WERI-Rb-1 (cell line): Measurements from ENCODE around the gene PTBP3.

Experiments used
- DNase-seq: peaks from one replicate; pipeline ENCODE4 v3.0.0-alpha.2; 2020
- H3K27ac ChIP-seq: fragments of 250-450 bp; sonication (Bioruptor Pico); 2 replicates; pipeline ENCODE4 v1.5.1; 2020; ENCODE audit warnings: mild to moderate bottlenecking, moderate library complexity
- H3K27me3 ChIP-seq: fragments of 250-450 bp; sonication (Bioruptor Pico); 2 replicates; pipeline ENCODE4 v1.5.1; 2021; ENCODE audit warnings: mild to moderate bottlenecking, low read depth, moderate library complexity; ENCODE audit not compliant: insufficient read depth, severe bottlenecking
- H3K36me3 ChIP-seq: fragments of 250-450 bp; sonication (Bioruptor Pico); 2 replicates; pipeline ENCODE4 v1.5.1; 2020; ENCODE audit warnings: mild to moderate bottlenecking, moderate library complexity
- H3K4me3 ChIP-seq: 2 replicates; pipeline ENCODE4 v1.5.1; 2011; ENCODE audit warnings: low read depth, mild to moderate bottlenecking, control low read depth, low read length
- H3K9me3 ChIP-seq: fragments of 250-450 bp; sonication (Bioruptor Pico); 2 replicates; pipeline ENCODE4 v1.5.1; 2021; ENCODE audit warnings: mild to moderate bottlenecking, moderate library complexity; ENCODE audit not compliant: severe bottlenecking
- CTCF ChIP-seq: IDR thresholded peaks from 2 replicates; pipeline ENCODE4 v1.5.1; 2011; ENCODE audit warnings: low read depth, mild to moderate bottlenecking, control low read depth, inconsistent platforms, low read length

The PTBP3 gene

GRCh38 chr9:112218908-112219307 lies 114.5 kb downstream of the PTBP3 start:
- H3K27ac ChIP-seq = no peak overlapping the region
- H3K36me3 ChIP-seq = peaks cover 10% of the 10 kb centered on the region
- no peak for DNase-seq
- H3K9me3 ChIP-seq = no peaks in the 10 kb centered on the region
- TF ChIP-seq CTCF = no peak
- no peaks in the 10 kb centered on the region for H3K27me3 ChIP-seq
- H3K4me3 ChIP-seq = no peak overlapping the region

- Histone ChIP-seq H3K27ac (no peak overlapping the region), H3K9me3 (no peaks in the 10 kb centered on the region), H3K36me3 (no peaks in the 10 kb centered on the region; the same call in 1 of the 2 replicates), H3K4me3 (no peak overlapping the region), H3K27me3 (no peaks in the 10 kb centered on the region)
- no peak for DNase-seq
- no peak for TF ChIP-seq CTCF
Measured at GRCh38 chr9:112212926-112213325, 120.5 kb downstream of the PTBP3 start.

GRCh38 chr9:112207451-112207850 lies 126.0 kb downstream of the PTBP3 start:
- no peak overlapping the region for H3K4me3 ChIP-seq
- H3K27ac ChIP-seq = no peak overlapping the region
- no peaks in the 10 kb centered on the region for H3K9me3 ChIP-seq
- H3K27me3 ChIP-seq = no peaks in the 10 kb centered on the region
- no peaks in the 10 kb centered on the region for H3K36me3 ChIP-seq
- no peak for DNase-seq
- TF ChIP-seq CTCF = no peak

GRCh38 chr9:112203536-112203935 lies 129.9 kb downstream of the PTBP3 start:
- DNase-seq = no peak
- no peak for TF ChIP-seq CTCF
- Histone ChIP-seq H3K4me3 (no peak overlapping the region), H3K27me3 (no peaks in the 10 kb centered on the region), H3K9me3 (no peaks in the 10 kb centered on the region), H3K36me3 (no peaks in the 10 kb centered on the region), H3K27ac (no peak overlapping the region)

- no peak for DNase-seq
- no peak for TF ChIP-seq CTCF
- Histone ChIP-seq H3K9me3 (no peaks in the 10 kb centered on the region), H3K4me3 (no peak overlapping the region), H3K27me3 (no peaks in the 10 kb centered on the region), H3K36me3 (no peaks in the 10 kb centered on the region), H3K27ac (no peak overlapping the region)
Measured at GRCh38 chr9:112200711-112201110, 132.7 kb downstream of the PTBP3 start.

- no peak overlapping the region for H3K4me3 ChIP-seq
- no peak for DNase-seq
- no peak for TF ChIP-seq CTCF
- no peak overlapping the region for H3K27ac ChIP-seq
- no peaks in the 10 kb centered on the region for H3K9me3 ChIP-seq
- H3K27me3 ChIP-seq = no peaks in the 10 kb centered on the region
- H3K36me3 ChIP-seq = no peaks in the 10 kb centered on the region
Measured at GRCh38 chr9:112198646-112199045, 134.8 kb downstream of the PTBP3 start.
